Subcutaneous abdominal adipose tissue (tissue), 5 donors: Measurements from ENCODE around the gene GANAB.
A peak's percentile ranks its signal among the peaks of the same experiment; 100 is the strongest.

Experiments used
- H3K27ac ChIP-seq: one replicate; pipeline ENCODE4 v1.7.0; 2013; ENCODE audit warnings: low read depth, mild to moderate bottlenecking, inconsistent platforms, low read length, moderate library complexity
- H3K27me3 ChIP-seq, 5 donors: one replicate each; pipeline ENCODE4 v1.7.0; 2013; ENCODE audit warnings: low read length in 5 of 5, inconsistent platforms in 1 of 5; ENCODE audit not compliant: control insufficient read depth in 5 of 5, insufficient read depth in 4 of 5
- H3K36me3 ChIP-seq, 5 donors: one replicate each; pipeline ENCODE4 v1.7.0; 2013; ENCODE audit warnings: low read length in 5 of 5; ENCODE audit not compliant: control insufficient read depth in 5 of 5, insufficient read depth in 5 of 5
- H3K4me1 ChIP-seq, 5 donors: one replicate each; pipeline ENCODE4 v1.7.0; 2013; ENCODE audit warnings: low read length in 5 of 5, mild to moderate bottlenecking in 3 of 5, moderate library complexity in 1 of 5; ENCODE audit not compliant: control insufficient read depth in 5 of 5, insufficient read depth in 5 of 5
- H3K4me3 ChIP-seq, 5 donors: one replicate each; pipeline ENCODE4 v1.7.0; 2013; ENCODE audit warnings: low read length in 5 of 5, low read depth in 1 of 5
- H3K9ac ChIP-seq, 5 donors: one replicate each; pipeline ENCODE4 v1.7.0; 2013; ENCODE audit warnings: low read length in 5 of 5, mild to moderate bottlenecking in 4 of 5, moderate library complexity in 3 of 5
- H3K9me3 ChIP-seq, 5 donors: one replicate each; pipeline ENCODE4 v1.7.0; 2013; ENCODE audit warnings: low read length in 5 of 5; ENCODE audit not compliant: control insufficient read depth in 5 of 5
- donor health status: healthy.
- donor health status: healthy.
- donor health status: healthy.
- donor health status: healthy.
- donor health status: healthy.

Gene GANAB

DNA sequence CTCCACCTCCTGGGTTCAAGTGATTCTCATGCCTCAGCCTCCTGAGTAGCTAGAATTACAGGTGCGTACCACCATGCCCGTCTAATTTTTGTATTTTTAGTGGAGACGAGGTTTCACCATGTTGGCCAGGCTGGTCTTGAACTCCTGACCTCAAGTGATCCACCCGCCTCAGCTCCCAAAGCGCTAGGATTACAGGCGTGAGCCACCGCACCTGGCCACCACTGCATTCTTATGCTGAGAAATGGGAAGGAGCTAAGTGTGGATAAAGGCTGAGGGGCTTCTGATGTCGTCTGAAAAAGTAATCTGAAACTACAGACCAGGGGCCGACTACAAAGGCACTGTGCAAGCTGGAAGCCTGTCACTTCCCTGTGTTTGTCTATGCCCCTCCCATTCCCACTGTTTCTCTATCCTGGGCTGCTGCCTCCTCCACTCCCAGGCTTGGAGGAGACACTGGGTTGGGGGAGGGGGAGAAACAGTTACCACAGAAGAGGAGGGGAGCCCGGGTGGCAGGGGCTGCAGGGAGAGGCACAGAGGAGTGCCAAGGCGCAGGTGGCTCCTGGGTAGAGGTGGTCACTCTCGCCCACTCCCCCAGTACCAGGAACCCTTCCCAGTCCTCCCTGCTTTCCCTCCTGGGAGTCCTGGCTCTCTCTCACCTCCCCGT, 41.8 kb downstream of the GANAB start:
- Histone ChIP-seq H3K9ac (peak overlapping the region in 2 of 5 donors; percentile 2 to 30), H3K4me3 (no peak overlapping the region), H3K4me1 (peaks cover 14 to 69% (median 55%) of the 10 kb centered on the region in 5 donors), H3K27ac (no peak overlapping the region), H3K9me3 (no peaks in the 10 kb centered on the region), H3K27me3 (no peaks in the 10 kb centered on the region), H3K36me3 (peaks cover 0 to 54% (median 39%) of the 10 kb centered on the region in 5 donors)

- no peaks in the 10 kb centered on the region for H3K9me3 ChIP-seq
- no peak overlapping the region for H3K4me3 ChIP-seq
- H3K27me3 ChIP-seq, result no peaks in the 10 kb centered on the region
- H3K27ac ChIP-seq, result peak overlapping the region; percentile 93
- H3K36me3 ChIP-seq, result peaks cover 0 to 46% (median 36%) of the 10 kb centered on the region in 5 donors
- no peak overlapping the region for H3K9ac ChIP-seq
- peaks cover 18 to 76% (median 63%) of the 10 kb centered on the region in 5 donors for H3K4me1 ChIP-seq
Measured at GRCh38 chr11:62603776-62604299, 42.6 kb downstream of the GANAB start.

GRCh38 chr11:62603072-62603408, 43.4 kb downstream of the GANAB start:
- Histone ChIP-seq H3K4me1 (peaks cover 20 to 77% (median 66%) of the 10 kb centered on the region in 5 donors), H3K36me3 (peaks cover 0 to 45% (median 37%) of the 10 kb centered on the region in 5 donors), H3K27me3 (no peaks in the 10 kb centered on the region), H3K9ac (peak overlapping the region; percentile 38 to 94 (median 91)), H3K9me3 (no peaks in the 10 kb centered on the region), H3K4me3 (peak overlapping the region; percentile 76 to 88 (median 86)), H3K27ac (peak overlapping the region; percentile 93)

GRCh38 chr11:62602141-62603071, 44.0 kb downstream of the GANAB start:
- H3K27ac ChIP-seq, result peak overlapping the region; percentile 93
- H3K9me3 ChIP-seq, result no peaks in the 10 kb centered on the region
- H3K27me3 ChIP-seq, result no peaks in the 10 kb centered on the region
- peaks cover 20 to 70% (median 59%) of the 10 kb centered on the region in 5 donors for H3K4me1 ChIP-seq
- peak overlapping the region; percentile 76 to 88 (median 86) for H3K4me3 ChIP-seq
- H3K36me3 ChIP-seq, result peaks cover 0 to 45% (median 40%) of the 10 kb centered on the region in 5 donors
- H3K9ac ChIP-seq, result peak overlapping the region; percentile 38 to 94 (median 91)

GRCh38 chr11:62601372-62602140, 44.9 kb downstream of the GANAB start, which contains the start of gene MTA2:
Gene MTA2 (minus strand): TSS chr11:62601865. CDS start chr11:62601450, 415 bp downstream.
- peak within 1 kb of the TSS; percentile 90 to 95 (median 91) for H3K9ac ChIP-seq
- H3K36me3 ChIP-seq, result peaks cover 0 to 46% (median 42%) of the 10 kb centered on the region in 5 donors
- peak within 1 kb of the TSS; percentile 93 for H3K27ac ChIP-seq
- no peaks in the 10 kb centered on the region for H3K9me3 ChIP-seq
- H3K4me1 ChIP-seq, result peaks cover 20 to 67% (median 57%) of the 10 kb centered on the region in 5 donors
- no peaks in the 10 kb centered on the region for H3K27me3 ChIP-seq
- H3K4me3 ChIP-seq, result peak within 1 kb of the TSS; percentile 78 to 89 (median 88)

GRCh38 chr11:62601122-62601371, 45.4 kb downstream of the GANAB start:
- Histone ChIP-seq H3K36me3 (peaks cover 2 to 47% (median 44%) of the 10 kb centered on the region in 5 donors), H3K9me3 (no peaks in the 10 kb centered on the region), H3K4me3 (peak overlapping the region; percentile 78 to 89 (median 88)), H3K4me1 (peaks cover 20 to 67% (median 57%) of the 10 kb centered on the region in 5 donors), H3K9ac (peak overlapping the region; percentile 90 to 95 (median 91)), H3K27me3 (no peaks in the 10 kb centered on the region), H3K27ac (peak overlapping the region; percentile 93)

- H3K36me3 ChIP-seq, result peaks cover 3 to 47% (median 44%) of the 10 kb centered on the region in 5 donors
- H3K27me3 ChIP-seq, result no peaks in the 10 kb centered on the region
- H3K4me3 ChIP-seq, result peak overlapping the region; percentile 78 to 89 (median 88)
- H3K9me3 ChIP-seq, result no peaks in the 10 kb centered on the region
- peak overlapping the region; percentile 90 to 95 (median 91) for H3K9ac ChIP-seq
- H3K4me1 ChIP-seq, result peaks cover 20 to 67% (median 57%) of the 10 kb centered on the region in 5 donors
- H3K27ac ChIP-seq, result peak overlapping the region; percentile 93
Measured at GRCh38 chr11:62600367-62601121, 45.9 kb downstream of the GANAB start.

- Histone ChIP-seq H3K9me3 (no peaks in the 10 kb centered on the region), H3K4me3 (peak overlapping the region; percentile 78 to 89 (median 88)), H3K4me1 (peaks cover 20 to 62% (median 53%) of the 10 kb centered on the region in 5 donors), H3K27me3 (no peaks in the 10 kb centered on the region), H3K9ac (peak overlapping the region; percentile 90 to 95 (median 91)), H3K27ac (peak overlapping the region; percentile 93), H3K36me3 (peaks cover 3 to 47% (median 44%) of the 10 kb centered on the region in 5 donors)
Measured at GRCh38 chr11:62599901-62600300, 46.5 kb downstream of the GANAB start.
